Left lung (tissue), 10 donors: ENCODE results near the gene CLCN1. TPM values are rescaled to one million over a fixed set of nuclear protein-coding genes. Genes with fewer than 3 reads are reported as not detected.

Experiments used
- ATAC-seq: fragments of 200-7000 bp; cut with Tn5 transposase; one replicate; pipeline ENCODE4 v1.9.1; 2020; ENCODE audit warnings: moderate library complexity
- DNase-seq, 4 donors: peaks; one replicate each; pipeline ENCODE4 v3.0.0-alpha.2; 2013 to 2020
- H3K27ac ChIP-seq, 2 donors: fragments of 200-600 bp; sonication (generic) in 1 of 2; one replicate each; pipeline versions ENCODE4 v1.5.0 to v1.8.0; 2020 to 2021
- H3K27me3 ChIP-seq, 2 donors: fragments of 200-600 bp; sonication (generic) in 1 of 2; one replicate each; pipeline versions ENCODE4 v1.5.0 to v1.8.0; 2020 to 2021
- H3K36me3 ChIP-seq, 2 donors: fragments of 200-600 bp; sonication (generic) in 1 of 2; one replicate each; pipeline versions ENCODE4 v1.5.0 to v1.8.0; 2020 to 2021
- H3K4me1 ChIP-seq, 2 donors: fragments of 200-600 bp; one replicate each; pipeline ENCODE4 v1.8.0; 2021
- H3K4me3 ChIP-seq, 2 donors: fragments of 200-600 bp; sonication (generic) in 1 of 2; one replicate each; pipeline versions ENCODE4 v1.5.0 to v1.8.0; 2020 to 2021; ENCODE audit warnings: mild to moderate bottlenecking in 1 of 2
- H3K9me3 ChIP-seq, 2 donors: fragments of 200-600 bp; sonication (generic) in 1 of 2; one replicate each; pipeline versions ENCODE4 v1.5.0 to v1.8.0; 2020 to 2021
- CTCF ChIP-seq, 2 donors: fragments of 200-600 bp; sonication (generic) in 1 of 2; IDR thresholded peaks; one replicate each; pipeline versions ENCODE4 v1.5.0 to v1.8.0; 2021; ENCODE audit warnings: antibody characterized with exemption in 2 of 2
- intact Hi-C, 2 donors: fragments of 100-400 bp; cut with DNase I; formaldehyde crosslinking; loops; one replicate each; pipeline versions ENCODE4 v1.11.2 to v1.14.2; 2022
- polyA plus RNA-seq, 6 donors: library from polyadenylated mRNA; unstranded; fragments of 120-200 nt; gene quantifications; one replicate each; pipeline ENCODE4 v1.2.1, GENCODE V29; 2013; ENCODE audit not compliant: insufficient read length in 6 of 6
- total RNA-seq, 2 donors: library from RNA; stranded (reverse); fragmentation: NEBNext Ultra II Directional; extraction: Animal tissue kit (Norgen Biotek cat#: 25700); gene quantifications; one replicate each; pipeline ENCODE4 v1.2.1, GENCODE V29; 2021
- donor health status: DM: no; HTN: yes; CAD: no.
- donor health status: DM: no; HTN: no; CAD: no.

CLCN1 gene
- total and polyA plus RNA-seq, 8 donors: 0.08 to 0.09 (median 0.08) TPM; not detected in 5

DNA sequence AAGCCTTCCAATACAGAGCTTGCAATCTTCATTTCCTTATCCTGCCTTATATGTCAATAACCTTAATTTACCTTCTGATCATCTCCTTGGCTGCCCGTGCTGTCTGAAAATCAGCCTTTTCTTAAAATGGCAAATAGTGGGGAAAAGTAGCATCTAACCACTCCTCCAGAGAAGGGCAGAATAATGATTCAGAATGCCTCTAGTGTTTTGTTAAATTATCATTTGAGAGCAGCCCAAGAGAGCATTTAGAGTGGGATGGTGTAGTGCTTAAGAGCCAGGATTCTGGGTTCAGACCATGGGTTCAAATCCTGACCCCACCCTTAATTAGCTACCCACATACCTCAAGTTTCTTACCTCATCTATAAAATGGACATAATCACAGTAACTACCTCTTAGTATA, 35.8 kb upstream of the CLCN1 start:
- H3K4me1 ChIP-seq: peaks cover 7 to 14% of the 10 kb centered on the region in 2 donors

DNA sequence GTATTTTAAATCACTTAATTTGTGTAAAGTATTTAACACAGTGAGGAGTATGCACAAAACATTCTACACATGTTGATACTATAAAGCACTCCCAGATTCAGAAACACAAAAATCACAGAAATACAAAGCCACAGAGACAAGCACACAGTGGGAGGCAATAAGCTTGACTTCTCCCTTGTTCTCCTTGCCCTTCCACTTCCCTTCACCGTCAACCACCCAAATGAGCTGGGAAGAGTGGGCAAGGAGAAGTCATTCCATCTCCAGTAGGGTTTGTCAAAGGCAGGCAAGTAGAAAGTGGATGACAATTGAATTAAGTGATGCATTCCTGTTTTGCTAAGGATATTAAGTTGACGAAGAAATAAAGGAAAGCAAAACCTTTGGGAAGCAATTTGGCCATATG, 35.3 kb upstream of the CLCN1 start:
- Histone ChIP-seq H3K9me3 (no peaks in the 10 kb centered on the region), H3K4me3 (no peak overlapping the region), H3K27me3 (no peaks in the 10 kb centered on the region), H3K36me3 (no peaks in the 10 kb centered on the region), H3K27ac (no peak overlapping the region), H3K4me1 (peaks cover 7 to 14% of the 10 kb centered on the region in 2 donors)
- no peak for ATAC-seq
- intact Hi-C loops: no loop called here
- no peak for DNase-seq
- TF ChIP-seq CTCF (IDR thresholded peaks at IDR 0.05): no peak

More for the DNA sequence above, 35.8 kb upstream of the CLCN1 start:
- Histone ChIP-seq H3K27ac (peak overlapping the region; percentile 55 to 63), H3K27me3 (no peaks in the 10 kb centered on the region), H3K4me3 (no peak overlapping the region), H3K9me3 (no peaks in the 10 kb centered on the region), H3K36me3 (no peaks in the 10 kb centered on the region)
- DNase-seq (no peak), ATAC-seq (no peak)
- TF ChIP-seq CTCF (IDR thresholded peaks at IDR 0.05): no peak
- intact Hi-C loops: no loop called here

DNA sequence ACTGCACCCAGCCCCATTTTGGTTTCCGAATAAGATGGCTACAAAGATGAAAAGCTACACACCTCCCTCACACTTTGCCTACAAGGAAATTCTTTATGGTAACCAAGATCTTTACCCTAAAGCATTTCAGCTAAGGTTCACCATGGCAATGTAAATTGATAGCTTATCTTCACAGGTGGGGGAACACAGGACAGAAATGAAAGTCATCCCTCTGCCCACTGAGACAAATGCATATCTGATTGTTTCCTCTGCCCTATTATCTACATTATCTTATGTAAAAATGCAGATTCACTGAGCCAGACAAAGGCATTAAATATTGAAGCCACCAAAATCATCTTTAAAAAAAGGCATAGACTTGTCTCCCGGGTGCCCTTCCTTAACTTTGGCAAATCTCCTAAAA, 34.4 kb upstream of the CLCN1 start:
- no peaks in the 10 kb centered on the region for H3K27me3 ChIP-seq
- no peaks in the 10 kb centered on the region for H3K36me3 ChIP-seq
- peaks cover 7 to 14% of the 10 kb centered on the region in 2 donors for H3K4me1 ChIP-seq
- H3K27ac ChIP-seq: no peak overlapping the region
- no peaks in the 10 kb centered on the region for H3K9me3 ChIP-seq
- no peak overlapping the region for H3K4me3 ChIP-seq
- intact Hi-C loops: no loop called here
- DNase-seq (no peak), ATAC-seq (no peak)
- no peak for TF ChIP-seq CTCF (IDR thresholded peaks at IDR 0.05)

DNA sequence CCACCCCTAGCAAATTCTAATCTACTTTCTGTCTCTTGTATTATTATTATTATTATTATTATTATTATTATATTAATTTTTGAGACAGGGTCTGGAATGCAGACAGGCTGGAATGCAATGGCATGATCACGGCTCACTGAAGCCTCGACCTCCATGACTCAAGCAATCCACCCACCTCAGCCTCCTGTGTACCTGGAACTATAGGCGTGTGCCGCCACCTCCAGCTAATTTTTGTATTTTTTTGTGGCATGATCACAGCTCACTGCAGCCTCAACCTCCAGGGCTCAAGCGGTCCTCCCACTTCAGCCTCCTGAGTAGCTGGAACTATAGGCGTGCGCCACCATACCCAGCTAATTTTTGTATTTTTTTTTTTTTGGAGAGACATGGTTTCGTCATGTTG, 33.8 kb upstream of the CLCN1 start:
- Histone ChIP-seq H3K4me1 (peaks cover 9 to 14% of the 10 kb centered on the region in 2 donors), H3K27me3 (no peaks in the 10 kb centered on the region), H3K36me3 (no peaks in the 10 kb centered on the region), H3K27ac (no peak overlapping the region), H3K9me3 (no peaks in the 10 kb centered on the region), H3K4me3 (no peak overlapping the region)
- intact Hi-C loops: no loop called here
- DNase-seq: no peak
- no peak for TF ChIP-seq CTCF (IDR thresholded peaks at IDR 0.05)
- ATAC-seq: no peak

DNA sequence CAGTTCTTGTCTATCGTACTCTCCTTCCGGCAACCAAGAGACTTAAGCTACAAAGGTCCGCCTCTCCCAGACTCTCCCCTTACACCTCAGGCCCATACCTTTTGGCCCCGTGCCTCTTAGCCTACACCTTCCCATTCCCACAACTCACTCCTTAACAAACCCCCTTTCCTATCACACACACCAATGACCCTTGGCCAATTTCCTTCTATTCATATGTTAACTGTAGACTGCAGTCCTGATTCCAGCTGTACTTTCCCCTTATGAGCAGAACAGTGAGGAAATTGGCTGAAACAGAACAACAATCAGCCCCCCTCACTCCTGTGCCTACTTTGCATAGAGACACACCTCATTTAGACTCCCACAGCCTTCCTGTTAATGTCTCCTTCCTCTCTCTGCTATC, 32.5 kb upstream of the CLCN1 start:
- Histone ChIP-seq H3K9me3 (no peaks in the 10 kb centered on the region), H3K36me3 (no peaks in the 10 kb centered on the region), H3K4me3 (no peak overlapping the region), H3K4me1 (peaks cover 14 to 16% of the 10 kb centered on the region in 2 donors), H3K27ac (no peak overlapping the region), H3K27me3 (no peaks in the 10 kb centered on the region)
- no peak for DNase-seq
- ATAC-seq: no peak
- no peak for TF ChIP-seq CTCF (IDR thresholded peaks at IDR 0.05)
- intact Hi-C loops: no loop called here
